ENCODE measurements around the gene PICALM. TPM values are rescaled to one million over a fixed set of nuclear protein-coding genes. Genes with fewer than 3 reads are reported as not detected.

The PICALM gene
- total and polyA plus RNA-seq, 2 of the 13 experiments (the other 11 are each of a cell fraction or from before 2014, with no cell fraction given) = 97.6 to 154 TPM

- TF ChIP-seq ATF1 (CRISPR knock-in tag; IDR thresholded peaks at IDR 0.05) (peak; percentile 79), DMAP1 (CRISPR knock-in tag; IDR thresholded peaks at IDR 0.05) (peak; percentile 40; the same call in 1 of the 2 replicates), ZBTB7B (CRISPR knock-in tag; IDR thresholded peaks at IDR 0.05) (peak; percentile 74; the same call in 1 of the 2 replicates), TBX2 (CRISPR knock-in tag; IDR thresholded peaks at IDR 0.05; ENCODE audit: borderline replicate concordance) (peak; percentile 98), NONO (IDR thresholded peaks at IDR 0.05) (no peak), NONO (CRISPR knock-in tag; conservative IDR thresholded peaks at IDR 0.05) (peak; percentile 48; the same call in 1 of the 2 replicates), NR2F1 (CRISPR knock-in tag; IDR thresholded peaks at IDR 0.05) (peak in 1 of 2 experiments; percentile 52; a peak in 2 of 4 replicates), RERE (CRISPR knock-in tag; IDR thresholded peaks at IDR 0.05; ENCODE audit: low read depth) (peak; percentile 93), PHF5A (CRISPR knock-in tag; IDR thresholded peaks at IDR 0.05; ENCODE audit: low read depth, unreplicated experiment) (peak; percentile 52), TRAFD1 (CRISPR knock-in tag; IDR thresholded peaks at IDR 0.05; ENCODE audit: borderline replicate concordance) (no peak; the same call in 1 of the 2 replicates), NR2C2 (CRISPR knock-in tag; IDR thresholded peaks at IDR 0.05; ENCODE audit: borderline replicate concordance) (peak; percentile 66), ESRRA (CRISPR knock-in tag; IDR thresholded peaks at IDR 0.05; ENCODE audit: low read depth) (0 out of 2 replicates have a peak, but pooled peaks have one; percentile 26), ZNF567 (CRISPR knock-in tag; IDR thresholded peaks at IDR 0.05; ENCODE audit: borderline replicate concordance) (no peak), ZNF800 (CRISPR knock-in tag; IDR thresholded peaks at IDR 0.05) (no peak), HNF1B (CRISPR knock-in tag; IDR thresholded peaks at IDR 0.05) (peak; percentile 89; the same call in 1 of the 2 replicates), ZNF18 (CRISPR knock-in tag; IDR thresholded peaks at IDR 0.05; ENCODE audit: insufficient replicate concordance) (peak; percentile 54)
Observed at GRCh38 chr11:85930879-85931366, 138.0 kb downstream of the PICALM start (continued).
